ENCODE results near the gene MPHOSPH9. TPM values are rescaled to one million over a fixed set of nuclear protein-coding genes. Genes with fewer than 3 reads are reported as not detected.
A peak's percentile ranks its signal among the peaks of the same experiment; 100 is the strongest.

The MPHOSPH9 gene
- total RNA-seq, 4 donors from 2014 or later, result 14.2 to 25.3 (median 15.1) TPM

DNA sequence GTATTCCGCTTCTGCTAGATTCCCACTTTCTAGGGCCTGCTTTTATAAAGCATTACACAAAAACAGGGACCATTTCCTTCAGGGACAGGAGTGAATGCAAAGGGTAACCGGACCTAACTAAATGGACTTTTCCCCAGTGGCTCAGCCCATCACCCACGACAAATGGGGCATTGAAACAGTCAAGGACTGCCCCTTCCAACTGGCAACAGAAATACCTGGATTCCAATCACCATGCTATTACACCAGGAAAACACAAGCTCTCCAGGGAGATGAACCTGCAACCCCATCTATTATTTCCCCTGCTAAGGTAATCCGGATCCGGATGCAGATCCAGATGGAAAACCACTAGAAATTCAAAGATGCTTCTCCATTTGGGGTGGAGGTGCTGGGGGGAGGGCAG, 1.0 kb downstream of the MPHOSPH9 start:
- intact Hi-C loops (cut with DNase I), result loop anchor here (5.0 kb wide), 1 partner anchor 80 kb away; the partner anchor contains the start of gene PITPNM2
- 28% methylated on average over 5 of the region's 5 CpGs for WGBS
- H3K4me3 ChIP-seq, result peak overlapping the region; percentile 76 to 94 (median 82)

DNA sequence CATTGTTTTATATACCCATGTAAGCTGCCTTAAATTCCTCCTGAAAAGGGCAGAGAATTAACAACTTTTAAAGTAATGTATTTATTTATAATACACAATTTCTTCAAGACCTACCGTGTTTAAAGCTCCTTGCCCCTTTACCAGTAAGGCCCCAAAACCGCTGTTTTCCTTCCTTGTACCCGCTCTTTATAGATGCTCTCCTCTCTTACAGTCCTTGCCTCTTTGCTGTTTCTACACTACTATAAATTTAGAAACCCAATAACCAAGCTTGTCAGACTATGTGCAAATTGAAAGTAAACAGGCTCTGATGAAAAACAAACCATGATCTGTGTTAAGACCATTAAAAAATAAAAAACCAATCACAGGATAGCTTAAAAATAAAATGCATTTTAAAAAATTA, 3.9 kb downstream of the MPHOSPH9 start:
- intact Hi-C loops (cut with DNase I), result no loop called here
- Histone ChIP-seq H3K9me3 (no peaks in the 10 kb centered on the region), H3K36me3 (peaks cover 0 to 7% (median 0%) of the 10 kb centered on the region in 4 donors), H3K27me3 (no peaks in the 10 kb centered on the region), H3K27ac (replicated peaks in 1 of 4) (no peak overlapping the region), H3K4me3 (no peak overlapping the region), H3K4me1 (peaks cover 12 to 30% (median 22%) of the 10 kb centered on the region in 4 donors)
- TF ChIP-seq CTCF (IDR thresholded peaks at IDR 0.05), result no peak
- TF ChIP-seq POLR2AphosphoS5 (IDR thresholded peaks at IDR 0.05), result no peak
- TF ChIP-seq POLR2A (IDR thresholded peaks at IDR 0.05; ENCODE audit: low read depth), result no peak
- no peak for TF ChIP-seq EP300 (IDR thresholded peaks at IDR 0.05)
- whole genome bisulfite sequencing, result 85% methylated on average over 3 of the region's 3 CpGs
- DNase-seq (ENCODE audit: extremely low spot score), result no peak

More for the DNA sequence above, 1.0 kb downstream of the MPHOSPH9 start:
- H3K27ac ChIP-seq (replicated peaks in 1 of 4), result peak overlapping the region; percentile 88 to 93 (median 92)
- TF ChIP-seq POLR2AphosphoS5 (IDR thresholded peaks at IDR 0.05) (no peak), POLR2A (IDR thresholded peaks at IDR 0.05; ENCODE audit: low read depth) (no peak), EP300 (IDR thresholded peaks at IDR 0.05) (no peak), CTCF (IDR thresholded peaks at IDR 0.05) (no peak)
- DNase-seq (ENCODE audit: extremely low spot score), result no peak
- no peaks in the 10 kb centered on the region for H3K36me3 ChIP-seq
- H3K4me1 ChIP-seq, result peaks cover 26 to 57% (median 43%) of the 10 kb centered on the region in 4 donors
- H3K27me3 ChIP-seq, result no peaks in the 10 kb centered on the region
- H3K9me3 ChIP-seq, result no peaks in the 10 kb centered on the region

- Histone ChIP-seq H3K9me3 (no peaks in the 10 kb centered on the region), H3K4me1 (peaks cover 9 to 26% (median 19%) of the 10 kb centered on the region in 4 donors), H3K27me3 (no peaks in the 10 kb centered on the region), H3K4me3 (no peak overlapping the region), H3K36me3 (peaks cover 0 to 9% (median under 1%) of the 10 kb centered on the region in 4 donors), H3K27ac (replicated peaks in 1 of 4) (no peak overlapping the region)
- intact Hi-C loops (cut with DNase I), result no loop called here
- WGBS, result 60% methylated on average over 5 of the region's 5 CpGs
- DNase-seq (ENCODE audit: extremely low spot score), result no peak
- TF ChIP-seq CTCF (IDR thresholded peaks at IDR 0.05), result no peak
- no peak for TF ChIP-seq POLR2AphosphoS5 (IDR thresholded peaks at IDR 0.05)
- TF ChIP-seq EP300 (IDR thresholded peaks at IDR 0.05), result no peak
- no peak for TF ChIP-seq POLR2A (IDR thresholded peaks at IDR 0.05; ENCODE audit: low read depth)
These were observed 5.2 kb downstream of the MPHOSPH9 start for GRCh38 chr12:123227581-123228258.

DNA sequence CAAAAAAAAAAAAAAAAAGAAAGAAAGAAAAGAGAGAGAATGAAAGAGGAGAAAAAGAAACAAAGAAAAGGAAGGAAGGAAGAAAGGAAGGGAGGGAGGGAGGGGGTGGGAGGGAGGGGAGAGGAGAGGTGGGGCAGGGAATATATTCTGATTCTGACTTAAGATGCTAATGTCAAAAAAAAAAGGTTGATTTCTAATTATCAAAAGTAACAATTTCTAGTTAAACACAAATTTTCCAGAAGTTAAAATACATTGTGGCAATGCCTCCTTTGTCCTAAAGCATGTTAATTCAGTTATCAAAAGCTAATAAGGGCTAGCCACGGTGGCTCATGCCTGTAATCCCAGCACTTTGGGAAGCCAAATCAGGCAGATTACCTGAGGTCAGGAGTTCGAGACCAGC, 7.5 kb downstream of the MPHOSPH9 start:
- H3K27ac ChIP-seq (replicated peaks in 1 of 4), result no peak overlapping the region
- no peak for DNase-seq (ENCODE audit: extremely low spot score)
- WGBS, result 84% methylated on average over 2 of the region's 2 CpGs
- peaks cover 8 to 31% (median 22%) of the 10 kb centered on the region in 4 donors for H3K36me3 ChIP-seq
- no peak overlapping the region for H3K4me3 ChIP-seq
- intact Hi-C loops (cut with DNase I), result no loop called here
- no peaks in the 10 kb centered on the region for H3K9me3 ChIP-seq
- peaks cover 0 to 15% (median 6%) of the 10 kb centered on the region in 4 donors for H3K4me1 ChIP-seq
- no peaks in the 10 kb centered on the region for H3K27me3 ChIP-seq
- no peak for TF ChIP-seq CTCF (IDR thresholded peaks at IDR 0.05)
